Neuronal stem cell (in vitro differentiated cells): ENCODE results near the gene MAB21L4.

ENCODE experiments used
- DNase-seq: peaks from one replicate; pipeline ENCODE4 v3.0.0-alpha.2; 2013; ENCODE audit warnings: low spot score
- H2AFZ ChIP-seq: one replicate; pipeline ENCODE4 v1.6.1; 2013; ENCODE audit warnings: mild to moderate bottlenecking, low read length, inconsistent platforms
- H2AK5ac ChIP-seq: 2 replicates; pipeline ENCODE4 v1.6.1; 2013; ENCODE audit warnings: low read depth, mild to moderate bottlenecking, inconsistent platforms, low read length, moderate library complexity, mixed read lengths
- H2BK120ac ChIP-seq: 2 replicates; pipeline ENCODE4 v1.6.1; 2013; ENCODE audit warnings: low read depth, mild to moderate bottlenecking, inconsistent platforms, low read length, moderate library complexity, mixed read lengths
- H2BK12ac ChIP-seq: one replicate; pipeline ENCODE4 v1.6.1; 2013; ENCODE audit warnings: low read length, inconsistent platforms
- H2BK15ac ChIP-seq: 2 replicates; pipeline ENCODE4 v1.6.1; 2013; ENCODE audit warnings: mild to moderate bottlenecking, low read length, inconsistent platforms, mixed read lengths
- H2BK5ac ChIP-seq: one replicate; pipeline ENCODE4 v1.6.1; 2013; ENCODE audit warnings: inconsistent platforms, mild to moderate bottlenecking, low read length, moderate library complexity
- H3K14ac ChIP-seq: one replicate; pipeline ENCODE4 v1.6.1; 2013; ENCODE audit warnings: low read length, inconsistent platforms
- H3K18ac ChIP-seq: 2 replicates; pipeline ENCODE4 v1.6.1; 2013; ENCODE audit warnings: low read length, inconsistent platforms
- H3K23ac ChIP-seq: 2 replicates; pipeline ENCODE4 v1.6.1; 2013; ENCODE audit warnings: low read depth, mild to moderate bottlenecking, mixed read lengths, low read length, inconsistent platforms; ENCODE audit not compliant: poor library complexity
- H3K27ac ChIP-seq: replicated peaks from 3 replicates; pipeline ENCODE4 v1.5.1; 2013; ENCODE audit warnings: low read length, inconsistent platforms
- H3K27me3 ChIP-seq, 3 experiments: 2 replicates each; pipeline ENCODE4 v1.6.1; 2013; ENCODE audit warnings: low read length in 3 of 3, mild to moderate bottlenecking in 2 of 3, inconsistent platforms in 1 of 3, low read depth in 1 of 3, mixed read lengths in 1 of 3, moderate library complexity in 1 of 3; ENCODE audit not compliant: control insufficient read depth in 3 of 3, insufficient read depth in 3 of 3
- H3K36me3 ChIP-seq, 2 donors: replicated peaks in 1 of 2; 2 replicates each; pipeline ENCODE4 v1.6.1; 2013; ENCODE audit warnings: low read length in 2 of 2; ENCODE audit not compliant: control insufficient read depth in 2 of 2, insufficient read depth in 2 of 2
- H3K4ac ChIP-seq: 2 replicates; pipeline ENCODE4 v1.6.1; 2013; ENCODE audit warnings: inconsistent platforms, mild to moderate bottlenecking, low read length, moderate library complexity
- H3K4me1 ChIP-seq, 2 donors: 1 replicate in 1 of 2; 2 replicates in 1 of 2; pipeline ENCODE4 v1.6.1; 2013; ENCODE audit warnings: low read length in 2 of 2, low read depth in 1 of 2; ENCODE audit not compliant: control insufficient read depth in 2 of 2, insufficient read depth in 1 of 2
- H3K4me2 ChIP-seq: one replicate; pipeline ENCODE4 v1.6.1; 2013; ENCODE audit warnings: mild to moderate bottlenecking, low read length, inconsistent platforms; ENCODE audit not compliant: insufficient read depth, poor library complexity, severe bottlenecking
- H3K4me3 ChIP-seq, 2 donors: 2 replicates each; pipeline ENCODE4 v1.5.1; 2013; ENCODE audit warnings: low read length in 2 of 2, mild to moderate bottlenecking in 2 of 2, inconsistent platforms in 1 of 2, moderate library complexity in 1 of 2
- H3K79me1 ChIP-seq: one replicate; pipeline ENCODE4 v1.6.1; 2013; ENCODE audit warnings: low read depth, mild to moderate bottlenecking, inconsistent platforms, low read length, moderate library complexity
- H3K9ac ChIP-seq: one replicate; pipeline ENCODE4 v1.6.1; 2013; ENCODE audit warnings: mild to moderate bottlenecking, low read depth, low read length, inconsistent platforms; ENCODE audit not compliant: poor library complexity
- H3K9me3 ChIP-seq, 2 donors: replicated peaks in 1 of 2; 2 replicates each; pipeline versions ENCODE3 to v1.6.1; 2013; ENCODE audit warnings: low read length in 2 of 2, mild to moderate bottlenecking in 2 of 2, inconsistent platforms in 1 of 2, low read depth in 1 of 2, mixed read lengths in 1 of 2, moderate library complexity in 1 of 2; ENCODE audit not compliant: control insufficient read depth in 2 of 2, insufficient read depth in 1 of 2
- H4K8ac ChIP-seq: one replicate; pipeline ENCODE4 v1.6.1; 2013; ENCODE audit warnings: low read depth, mild to moderate bottlenecking, inconsistent platforms, low read length, moderate library complexity
- H4K91ac ChIP-seq: one replicate; pipeline ENCODE4 v1.6.1; 2013; ENCODE audit warnings: low read length, low read depth, mild to moderate bottlenecking, inconsistent platforms; ENCODE audit not compliant: poor library complexity
- WGBS, 2 donors: extraction: QIAGEN DNeasy Blood & Tissue Kit; methylation state at CpG; one replicate each; pipeline ENCODE4 v1.1.7; 2013; ENCODE audit warnings: missing lambda C conversion rate in 2 of 2, mixed read lengths in 1 of 2; ENCODE audit not compliant: insufficient read length in 2 of 2, insufficient replicate concordance in 1 of 2; ENCODE audit errors: extremely low coverage in 2 of 2; 5-methylcytosine and 5-hydroxymethylcytosine counted together

The MAB21L4 gene

GRCh38 chr2:240909216-240909974 lies 13.4 kb upstream of the MAB21L4 start:
- H2AK5ac ChIP-seq, result no peak overlapping the region
- no peaks in the 10 kb centered on the region for H3K36me3 ChIP-seq
- no peak overlapping the region for H2BK15ac ChIP-seq
- H4K8ac ChIP-seq, result no peak overlapping the region
- H3K27me3 ChIP-seq, result peaks cover 0 to 63% (median 0%) of the 10 kb centered on the region in 3 experiments
- H3K14ac ChIP-seq, result no peak overlapping the region
- no peak overlapping the region for H4K91ac ChIP-seq
- H3K4me1 ChIP-seq, result peaks cover 4 to 6% of the 10 kb centered on the region in 2 donors
- no peak overlapping the region for H2BK120ac ChIP-seq
- H3K9me3 ChIP-seq, result no peaks in the 10 kb centered on the region
- H3K27ac ChIP-seq, result no peak overlapping the region
- peak overlapping the region; percentile 11 for H3K18ac ChIP-seq
- H3K4me3 ChIP-seq, result no peak overlapping the region
- no peak overlapping the region for H3K4me2 ChIP-seq
- H3K79me1 ChIP-seq, result no peaks in the 10 kb centered on the region
- H2AFZ ChIP-seq, result no peak overlapping the region
- no peak for DNase-seq
- no peak overlapping the region for H3K23ac ChIP-seq
- H2BK5ac ChIP-seq, result no peak overlapping the region
- H3K4ac ChIP-seq, result no peak overlapping the region
- no peak overlapping the region for H2BK12ac ChIP-seq
- WGBS, 2 donors, result no CpG with 5 or more reads among the region's 17 CpGs
- peak overlapping the region; percentile 60 for H3K9ac ChIP-seq

- Histone ChIP-seq H3K23ac (no peak overlapping the region), H3K27ac (no peak overlapping the region), H3K27me3 (peaks cover 0 to 45% (median 0%) of the 10 kb centered on the region in 3 experiments), H3K4ac (no peak overlapping the region), H3K36me3 (no peaks in the 10 kb centered on the region), H3K4me1 (peaks cover 4 to 6% of the 10 kb centered on the region in 2 donors), H4K8ac (no peak overlapping the region), H2BK5ac (peak overlapping the region; percentile 16), H3K79me1 (no peaks in the 10 kb centered on the region), H2AK5ac (no peak overlapping the region), H3K9me3 (no peaks in the 10 kb centered on the region), H3K4me2 (no peak overlapping the region), H3K18ac (peak overlapping the region; percentile 8), H2AFZ (no peak overlapping the region), H3K9ac (no peak overlapping the region), H2BK120ac (no peak overlapping the region), H2BK15ac (no peak overlapping the region), H4K91ac (no peak overlapping the region), H3K14ac (no peak overlapping the region), H2BK12ac (no peak overlapping the region), H3K4me3 (no peak overlapping the region)
- DNase-seq, result no peak
- no CpG with 5 or more reads among the region's 22 CpGs for WGBS, 2 donors
These were observed 11.1 kb upstream of the MAB21L4 start for GRCh38 chr2:240906911-240907590.

- Histone ChIP-seq H3K4ac (no peak within 1 kb of the TSS), H3K9me3 (no peaks in the 10 kb centered on the region), H3K14ac (peak within 1 kb of the TSS; percentile 21), H2BK5ac (peak within 1 kb of the TSS; percentile 87), H2AK5ac (peak within 1 kb of the TSS; percentile 91), H2BK12ac (no peak within 1 kb of the TSS), H3K79me1 (no peaks in the 10 kb centered on the region), H3K4me1 (peaks cover 4 to 6% of the 10 kb centered on the region in 2 donors), H3K23ac (peak within 1 kb of the TSS; percentile 43), H4K91ac (no peak within 1 kb of the TSS), H3K36me3 (no peaks in the 10 kb centered on the region), H3K27ac (no peak within 1 kb of the TSS), H2BK15ac (peak within 1 kb of the TSS; percentile 81), H2AFZ (no peak within 1 kb of the TSS), H3K4me2 (no peak within 1 kb of the TSS), H2BK120ac (peak within 1 kb of the TSS; percentile 72), H3K27me3 (peaks cover 0 to 42% (median 0%) of the 10 kb centered on the region in 3 experiments), H3K18ac (peak within 1 kb of the TSS; percentile 94), H3K9ac (no peak within 1 kb of the TSS), H4K8ac (no peak within 1 kb of the TSS), H3K4me3 (peak within 1 kb of the TSS in 1 of 2 donors; percentile 41)
- WGBS, 2 donors, result no CpG with 5 or more reads among the region's 23 CpGs
- DNase-seq, result no peak
These were observed 10.4 kb upstream of the MAB21L4 start, which contains the start of gene CROCC2 for GRCh38 chr2:240906141-240906910. TSS of gene CROCC2 (plus strand) at chr2:240906336. CDS start at chr2:240906514, 178 bp downstream.
